GM18909 (cell line): ENCODE data around the gene SLC39A5.
"Not testable (repeated sequence)": the region's sequence is repeated elsewhere in the genome, so short reads cannot be mapped to it uniquely, and the experiment has no call there.

Source experiments
- ATAC-seq: cut with Tn5 transposase; IDR thresholded peaks from one replicate; pipeline ENCODE4 v1.9.1; 2021; ENCODE audit warnings: mild to moderate bottlenecking; ENCODE audit not compliant: unreplicated experiment, poor library complexity

SLC39A5 gene, protein sequence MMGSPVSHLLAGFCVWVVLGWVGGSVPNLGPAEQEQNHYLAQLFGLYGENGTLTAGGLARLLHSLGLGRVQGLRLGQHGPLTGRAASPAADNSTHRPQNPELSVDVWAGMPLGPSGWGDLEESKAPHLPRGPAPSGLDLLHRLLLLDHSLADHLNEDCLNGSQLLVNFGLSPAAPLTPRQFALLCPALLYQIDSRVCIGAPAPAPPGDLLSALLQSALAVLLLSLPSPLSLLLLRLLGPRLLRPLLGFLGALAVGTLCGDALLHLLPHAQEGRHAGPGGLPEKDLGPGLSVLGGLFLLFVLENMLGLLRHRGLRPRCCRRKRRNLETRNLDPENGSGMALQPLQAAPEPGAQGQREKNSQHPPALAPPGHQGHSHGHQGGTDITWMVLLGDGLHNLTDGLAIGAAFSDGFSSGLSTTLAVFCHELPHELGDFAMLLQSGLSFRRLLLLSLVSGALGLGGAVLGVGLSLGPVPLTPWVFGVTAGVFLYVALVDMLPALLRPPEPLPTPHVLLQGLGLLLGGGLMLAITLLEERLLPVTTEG

GRCh38 chr12:56229916-56230431 lies at the start of gene SLC39A5:
Gene SLC39A5 (plus strand): TSS chr12:56230051. CDS start chr12:56231275, 1,224 bp downstream.
- ATAC-seq = no peak

DNA sequence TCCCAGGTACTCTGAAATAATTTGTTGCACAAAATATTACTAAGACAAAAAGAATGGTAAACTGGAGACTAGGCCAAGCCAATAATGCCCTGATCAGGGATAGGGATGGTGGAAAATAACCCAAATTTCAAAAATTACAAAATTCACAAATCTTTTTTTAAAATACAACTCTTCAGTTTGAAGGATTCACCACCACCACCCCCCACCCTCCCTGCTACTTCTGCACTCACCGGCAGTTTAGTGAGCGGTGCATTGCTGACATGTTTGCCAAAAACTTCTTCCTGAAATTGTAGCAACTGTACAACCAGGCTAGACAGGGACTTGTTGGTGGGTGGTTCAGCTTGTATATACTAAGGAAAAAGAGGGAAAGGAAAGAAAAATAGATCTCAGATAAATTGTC lies 42.9 kb upstream of the SLC39A5 start:
- no peak for ATAC-seq

DNA sequence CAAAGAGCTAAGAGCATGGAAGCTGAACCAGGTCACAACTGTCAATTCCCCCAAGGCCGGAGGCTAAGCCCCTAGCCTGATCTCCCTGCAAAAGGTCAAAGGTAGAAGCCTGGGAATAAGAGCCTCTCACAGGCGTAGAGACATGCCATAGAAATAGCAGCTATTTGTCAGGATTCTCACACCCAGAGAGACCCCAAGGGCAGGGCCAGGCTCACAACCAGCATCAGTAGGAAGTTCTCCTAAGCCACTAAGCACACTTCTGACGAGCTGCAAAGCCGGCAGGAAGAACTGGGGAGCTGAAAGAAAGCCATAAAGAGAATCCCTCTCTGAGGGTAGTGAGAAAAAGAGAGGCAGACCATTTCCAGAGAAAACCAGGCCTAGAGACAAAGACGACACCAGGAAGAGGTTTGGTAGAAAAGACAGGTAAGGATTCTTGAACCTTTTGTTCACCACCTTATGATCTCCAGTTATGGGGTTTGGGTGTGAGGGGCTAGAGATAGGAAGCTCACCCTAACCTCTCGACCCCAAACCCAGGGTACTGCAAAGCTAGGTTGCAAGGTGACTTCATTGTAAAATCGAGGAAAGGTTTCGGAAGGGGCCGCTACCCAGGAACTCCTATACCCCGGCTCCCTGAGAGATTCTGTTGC lies 41.6 kb upstream of the SLC39A5 start:
- ATAC-seq = no peak

DNA sequence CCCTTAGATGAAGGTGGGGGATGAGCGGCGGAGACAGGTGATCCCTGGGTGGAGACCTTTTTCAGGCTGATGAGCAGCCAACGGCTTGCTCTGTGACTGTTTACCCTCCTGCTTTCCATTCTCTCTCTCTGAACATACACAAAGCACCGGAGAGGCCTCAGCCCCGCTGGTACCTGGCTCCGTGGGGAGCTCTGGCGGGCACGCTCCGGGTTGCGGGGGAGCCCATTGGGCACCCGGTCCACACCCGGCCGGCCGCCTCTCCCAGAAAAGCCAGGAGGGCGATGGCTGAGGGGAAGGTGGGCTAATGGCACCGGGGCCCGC lies 41.1 kb upstream of the SLC39A5 start:
- ATAC-seq = no peak

- ATAC-seq = peak; percentile 79
Observed at GRCh38 chr12:56189099-56189917, 40.5 kb upstream of the SLC39A5 start, which contains the start of gene SMARCC2. Gene SMARCC2 (minus strand): TSS chr12:56189483. CDS start chr12:56189461, 22 bp downstream.

GRCh38 chr12:56189918-56190694 lies 39.7 kb upstream of the SLC39A5 start:
- ATAC-seq = peak; percentile 41

DNA sequence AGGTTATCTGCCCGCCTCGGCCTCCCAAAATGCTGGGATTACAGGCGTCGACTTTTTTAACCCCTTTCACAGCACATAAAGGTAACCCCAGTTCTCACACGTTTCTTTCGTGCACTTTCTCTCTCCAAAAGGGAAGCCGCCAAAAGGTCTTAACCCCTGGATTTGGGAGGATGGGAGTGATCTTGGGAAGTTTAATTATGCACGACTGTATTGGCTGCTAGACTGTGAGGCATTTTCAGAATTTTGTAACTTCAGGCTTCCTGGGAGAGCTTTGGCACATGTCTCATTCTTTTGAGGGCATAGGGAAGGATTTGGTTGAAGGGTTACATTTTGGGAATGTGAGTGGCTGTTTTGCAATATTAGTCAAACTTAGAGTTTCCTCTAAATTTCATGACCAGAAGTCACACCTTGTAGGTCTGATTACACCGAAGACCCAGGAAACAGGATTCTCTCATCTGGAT lies 39.1 kb upstream of the SLC39A5 start:
- no peak for ATAC-seq

DNA sequence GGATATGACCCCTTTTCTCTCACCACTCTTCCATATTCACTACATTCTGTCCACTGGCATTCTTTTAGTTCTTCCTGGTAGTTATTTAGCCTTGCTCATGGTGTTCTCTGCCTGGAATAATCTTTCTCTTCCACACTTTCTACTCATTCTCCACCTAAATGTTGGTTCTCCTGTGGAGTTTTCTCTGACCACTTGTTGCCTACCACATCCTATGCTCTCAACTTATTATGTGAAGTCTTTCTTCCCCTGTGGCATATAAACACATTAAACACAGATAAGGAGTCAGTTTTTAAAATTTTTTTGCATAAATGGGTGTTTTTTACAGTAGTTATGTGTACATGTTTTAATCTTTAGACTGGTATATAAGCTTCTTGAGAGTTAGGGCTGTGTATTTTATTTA lies 37.3 kb upstream of the SLC39A5 start:
- no peak for ATAC-seq

GRCh38 chr12:56193025-56193578 lies 36.7 kb upstream of the SLC39A5 start:
- no peak for ATAC-seq

GRCh38 chr12:56196818-56197550 lies 32.9 kb upstream of the SLC39A5 start:
- not testable (repeated sequence) for ATAC-seq

GRCh38 chr12:56197921-56198635 lies 31.8 kb upstream of the SLC39A5 start:
- ATAC-seq = no peak

DNA sequence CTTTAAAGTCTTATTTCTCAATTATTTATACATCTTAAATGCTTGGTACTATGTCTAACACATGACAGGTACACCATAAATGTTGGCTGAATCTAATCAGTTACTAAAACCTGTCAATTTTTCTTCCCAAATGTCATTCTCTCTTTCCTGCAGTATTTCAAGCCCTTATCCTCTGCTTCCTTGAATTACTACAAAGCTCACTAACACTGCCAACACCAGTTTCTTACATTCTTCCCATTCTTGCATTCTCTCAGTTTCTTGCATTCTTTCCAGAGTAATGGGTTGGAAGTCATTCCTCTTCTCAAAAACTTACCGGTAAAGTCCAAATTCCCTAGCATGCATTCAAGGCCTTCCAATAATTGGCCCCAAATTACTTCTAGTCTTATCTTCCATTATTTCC lies 31.0 kb upstream of the SLC39A5 start:
- ATAC-seq = no peak

DNA sequence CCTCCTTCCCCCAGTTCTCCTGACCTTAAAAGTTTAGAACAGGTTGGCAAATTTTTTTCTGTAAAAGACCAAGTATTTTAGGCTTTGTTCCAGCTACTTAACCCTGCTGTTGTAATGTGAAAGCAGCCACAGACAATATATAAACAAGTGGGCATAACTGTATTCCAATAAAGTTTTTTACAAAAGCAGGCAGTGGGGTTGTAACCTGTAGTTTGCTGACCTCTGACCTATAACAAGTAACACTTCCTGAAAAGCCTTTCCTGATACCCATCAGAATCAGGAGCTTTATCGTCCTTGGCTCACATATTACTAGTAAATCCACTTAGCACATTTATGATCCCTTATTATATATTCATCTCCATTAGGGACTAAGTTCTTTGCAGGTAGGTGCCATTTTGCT lies 27.5 kb upstream of the SLC39A5 start:
- ATAC-seq = no peak

DNA sequence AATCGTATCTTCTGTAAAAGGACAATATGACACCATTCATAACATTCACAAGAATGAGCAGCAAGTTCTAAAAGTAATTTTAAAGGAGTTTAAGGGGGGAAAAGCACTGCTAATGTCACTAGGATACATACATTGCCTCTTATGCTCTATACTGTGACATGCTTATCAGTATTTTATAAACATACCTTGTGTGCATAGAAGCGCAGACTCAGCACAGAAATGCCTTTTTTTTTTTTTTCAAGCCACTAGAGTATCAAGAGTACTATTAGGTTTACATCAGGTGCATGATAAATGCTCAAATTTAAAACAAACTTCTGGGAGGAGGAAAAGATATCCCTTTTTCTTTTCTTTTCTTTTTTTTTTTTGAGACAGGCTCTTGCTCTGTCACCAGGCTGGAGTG lies 27.0 kb upstream of the SLC39A5 start:
- no peak for ATAC-seq

GRCh38 chr12:56204275-56204674 lies 25.6 kb upstream of the SLC39A5 start:
- no peak for ATAC-seq

DNA sequence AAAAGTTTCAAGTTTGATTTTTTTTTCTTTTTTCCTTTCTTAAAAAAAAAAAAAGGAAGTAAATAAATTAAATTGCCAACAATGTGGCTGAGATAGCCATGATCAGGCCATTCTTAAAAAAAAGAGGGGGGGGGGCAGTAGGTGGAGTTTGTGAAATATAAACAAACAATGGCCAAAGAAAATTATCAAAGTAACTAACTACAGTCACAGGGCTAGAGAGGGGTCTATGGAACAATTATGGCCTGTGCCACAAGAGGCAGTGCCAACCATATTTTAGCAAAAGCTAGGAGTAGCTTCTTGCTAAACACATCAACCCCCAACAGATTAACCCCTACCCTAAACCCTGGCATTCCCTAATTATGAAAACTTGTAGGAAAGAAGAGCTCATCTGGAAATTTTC lies 24.4 kb upstream of the SLC39A5 start:
- ATAC-seq = no peak

DNA sequence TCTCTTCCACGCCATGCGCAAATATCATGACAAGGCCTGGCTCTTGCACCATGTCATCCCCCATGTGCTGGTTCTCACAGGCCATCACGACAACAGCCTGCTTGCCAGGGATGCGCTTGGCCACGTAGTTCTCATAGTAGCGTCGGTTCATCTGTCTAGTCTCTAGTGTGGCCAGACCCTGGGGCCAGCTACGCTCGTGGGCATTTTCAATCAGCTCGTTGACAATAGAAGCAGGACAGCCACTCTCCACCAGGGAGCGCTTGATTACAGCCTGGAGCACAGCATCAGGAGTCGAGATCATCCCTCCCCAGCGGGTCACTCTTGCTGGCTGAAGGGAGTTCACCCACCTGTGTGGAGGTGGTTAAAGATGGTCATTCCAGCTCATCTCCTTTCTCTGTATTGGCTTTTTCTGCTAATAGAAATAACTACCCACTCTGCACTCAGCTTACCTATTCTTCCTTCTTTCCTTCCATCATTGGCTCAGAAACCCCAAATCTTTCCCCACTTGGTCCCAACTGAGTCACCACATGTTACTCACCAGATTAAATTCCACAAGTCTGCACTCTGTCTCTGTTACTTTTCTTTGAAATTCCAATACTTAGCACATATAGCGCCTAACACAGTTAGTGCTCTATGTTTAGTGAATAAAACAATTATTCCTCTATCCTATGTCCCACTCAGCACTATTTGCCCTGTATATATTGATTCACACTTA lies 23.2 kb upstream of the SLC39A5 start:
- ATAC-seq = no peak
